Heart right ventricle (tissue), 16 donors: ENCODE results near the gene APMAP. TPM values are rescaled to one million over a fixed set of nuclear protein-coding genes. Genes with fewer than 3 reads are reported as not detected.

Experiments used
- ATAC-seq, 8 donors: fragments of 200-7000 bp; cut with Tn5 transposase; one replicate each; pipeline ENCODE4 v1.9.1; 2020; ENCODE audit warnings: mild to moderate bottlenecking in 8 of 8, moderate library complexity in 8 of 8, moderate number of reproducible peaks in 1 of 8
- DNase-seq, 2 donors: peaks; one replicate each; pipeline ENCODE4 v3.0.0-alpha.2; 2020
- H3K27ac ChIP-seq, 10 donors: fragments of 200-600 bp; sonication (generic) in 2 of 10; one replicate each; pipeline versions ENCODE4 v1.5.0 to v1.8.0; 2020 to 2022; ENCODE audit warnings: mild to moderate bottlenecking in 3 of 10
- H3K27me3 ChIP-seq, 7 donors: fragments of 200-600 bp; one replicate each; pipeline ENCODE4 v1.8.0; 2021 to 2022; ENCODE audit warnings: mild to moderate bottlenecking in 2 of 7
- H3K36me3 ChIP-seq, 9 donors: fragments of 200-600 bp; sonication (generic) in 1 of 9; one replicate each; pipeline versions ENCODE4 v1.5.0 to v1.8.0; 2020 to 2022; ENCODE audit warnings: mild to moderate bottlenecking in 2 of 9
- H3K4me1 ChIP-seq, 9 donors: fragments of 200-600 bp; sonication (generic) in 1 of 9; one replicate each; pipeline versions ENCODE4 v1.5.0 to v1.8.0; 2020 to 2022; ENCODE audit warnings: mild to moderate bottlenecking in 4 of 9
- H3K4me3 ChIP-seq, 10 donors: fragments of 200-600 bp; sonication (generic) in 2 of 10; one replicate each; pipeline versions ENCODE4 v1.5.0 to v1.8.0; 2020 to 2022; ENCODE audit warnings: mild to moderate bottlenecking in 7 of 10, moderate library complexity in 2 of 10
- H3K9me3 ChIP-seq, 11 donors: fragments of 200-600 bp in 10 of 11; sonication (generic) in 2 of 11; one replicate each; pipeline versions ENCODE4 v1.5.0 to v1.8.0; 2013 to 2022; ENCODE audit warnings: mild to moderate bottlenecking in 2 of 11, control low read depth in 1 of 11, moderate library complexity in 1 of 11
- WGBS, 2 donors: extraction: QIAGEN DNeasy Blood & Tissue Kit; methylation state at CpG; one replicate each; pipeline ENCODE4 v1.1.7; 2013; ENCODE audit warnings: inconsistent platforms in 1 of 2; 5-methylcytosine and 5-hydroxymethylcytosine counted together
- intact Hi-C, 10 donors: fragments of 100-400 bp; cut with DNase I; formaldehyde crosslinking; loops; one replicate each; pipeline versions ENCODE4 v1.11.1 to v1.14.2; 2022
- polyA plus RNA-seq, 2 donors: library from polyadenylated mRNA; stranded (reverse); fragments of 200-250 nt; gene quantifications; one replicate each; pipeline ENCODE4 v1.2.3, GENCODE V29; 2013
- total RNA-seq, 10 donors: library from RNA; stranded (reverse); fragmentation: NEBNext Ultra II Directional in 3 of 10; extraction: Animal tissue kit (Norgen Biotek cat#: 25700) in 3 of 10; gene quantifications; one replicate each; pipeline versions ENCODE4 v1.2.1 to v1.2.4, GENCODE V29; 2021 to 2023
- TF ChIP-seq, protein P1 (sequence below), 9 donors: fragments of 200-600 bp; sonication (generic) in 2 of 9; IDR thresholded peaks; one replicate each; pipeline versions ENCODE4 v1.5.0 to v1.8.0; 2021 to 2022; ENCODE audit warnings: antibody characterized with exemption in 9 of 9, mild to moderate bottlenecking in 5 of 9, moderate library complexity in 1 of 9
- donor health status: Arrhythmogenic right ventricular cardiomyopathy.
- donor health status: ischemic (EF 13 %, LVEDD 7.1; RV severe dilation, severe dysfunction).
- donor health status: healthy with polysubstance abuse.
- donor health status: DM: no; HTN: yes; CAD: no.
- donor health status: DM: no; HTN: no; CAD: no.
- donor health status: ischemic (EF 25% LVEDD 6.9; RV normal size, moderate dysfunction).
- donor health status: ischemic (EF 25% LVEDD 5.7; RV mildly dilated, moderate dysfunction).
- donor health status: healthy.
- donor health status: DM: yes; HTN: yes; CAD: no.
- donor health status: Ischemic cardiomyopathy.
- donor health status: ischemic (EF 35%, LVEDD 5.7; RV mildly dilated, moderate dysfunction).
- donor health status: nonischemic (EF 11% LVEDD 7.7; RV severe dilation, severe dysfunction).
- donor health status: DM: yes; HTN: yes; CAD: no.
- donor health status: PGD.
- donor health status: ischemic (EF 29% LVEDD 5.4; RV normal size, mild dysfunction).
- donor health status: nonischemic (EF 23%, LVEDD 6.1; RV moderate dilation, normal function).

Gene APMAP
- total and polyA plus RNA-seq, 12 donors = 15.3 to 48.5 (median 33.1) TPM

DNA sequence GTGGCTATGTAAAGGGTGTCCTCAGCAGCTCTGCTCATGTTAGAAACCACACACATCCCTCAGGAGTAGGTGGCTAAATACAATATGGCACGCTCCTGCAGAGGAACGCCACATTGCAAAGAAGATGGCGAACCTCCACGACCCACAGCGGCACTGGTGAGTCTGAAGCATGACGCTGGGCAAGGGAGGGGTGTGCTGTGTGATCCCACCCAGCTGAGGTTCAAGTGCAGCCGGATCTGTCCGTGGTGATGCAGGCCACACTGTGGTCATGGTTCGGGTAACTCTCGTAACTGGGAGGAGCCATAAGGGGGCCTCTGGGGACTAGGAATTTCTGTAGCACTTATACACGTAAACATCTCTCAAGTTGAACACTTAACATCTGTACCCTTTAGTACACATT is 23.4 kb upstream of the APMAP start:
- Histone ChIP-seq H3K36me3 (peaks cover 0 to 100% (median 64%) of the 10 kb centered on the region in 9 donors), H3K27ac (no peak overlapping the region), H3K9me3 (no peaks in the 10 kb centered on the region), H3K4me1 (peaks cover 0 to 21% (median 2%) of the 10 kb centered on the region in 9 donors), H3K4me3 (no peak overlapping the region), H3K27me3 (no peaks in the 10 kb centered on the region)
- no peak for ATAC-seq
- TF ChIP-seq, protein P1, sequence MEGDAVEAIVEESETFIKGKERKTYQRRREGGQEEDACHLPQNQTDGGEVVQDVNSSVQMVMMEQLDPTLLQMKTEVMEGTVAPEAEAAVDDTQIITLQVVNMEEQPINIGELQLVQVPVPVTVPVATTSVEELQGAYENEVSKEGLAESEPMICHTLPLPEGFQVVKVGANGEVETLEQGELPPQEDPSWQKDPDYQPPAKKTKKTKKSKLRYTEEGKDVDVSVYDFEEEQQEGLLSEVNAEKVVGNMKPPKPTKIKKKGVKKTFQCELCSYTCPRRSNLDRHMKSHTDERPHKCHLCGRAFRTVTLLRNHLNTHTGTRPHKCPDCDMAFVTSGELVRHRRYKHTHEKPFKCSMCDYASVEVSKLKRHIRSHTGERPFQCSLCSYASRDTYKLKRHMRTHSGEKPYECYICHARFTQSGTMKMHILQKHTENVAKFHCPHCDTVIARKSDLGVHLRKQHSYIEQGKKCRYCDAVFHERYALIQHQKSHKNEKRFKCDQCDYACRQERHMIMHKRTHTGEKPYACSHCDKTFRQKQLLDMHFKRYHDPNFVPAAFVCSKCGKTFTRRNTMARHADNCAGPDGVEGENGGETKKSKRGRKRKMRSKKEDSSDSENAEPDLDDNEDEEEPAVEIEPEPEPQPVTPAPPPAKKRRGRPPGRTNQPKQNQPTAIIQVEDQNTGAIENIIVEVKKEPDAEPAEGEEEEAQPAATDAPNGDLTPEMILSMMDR (IDR thresholded peaks at IDR 0.05) = no peak
- no peak for DNase-seq
- intact Hi-C loops = no loop called here
- 82 to 88% methylated on average over 11 of the region's 11 CpGs for WGBS, 2 donors

DNA sequence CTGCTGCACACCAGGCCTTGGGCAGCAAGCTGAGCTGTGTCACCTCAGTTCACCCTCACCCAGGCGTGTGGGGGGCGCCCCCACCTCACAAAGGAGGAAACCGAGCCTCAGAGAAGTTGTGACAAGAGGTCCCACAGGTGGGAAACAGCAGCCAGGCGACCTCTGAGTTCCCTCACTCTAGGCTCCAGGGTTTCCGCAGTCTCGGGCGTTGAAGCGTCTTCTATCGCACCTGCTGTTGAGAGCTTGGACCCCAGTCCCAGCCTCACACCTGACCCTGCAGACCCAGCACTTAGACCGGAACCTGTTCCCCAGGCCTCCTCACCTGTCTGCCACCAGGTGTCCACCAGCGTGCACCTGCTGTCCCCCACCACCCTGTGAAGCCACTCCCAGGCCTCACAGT is 22.3 kb upstream of the APMAP start:
- ATAC-seq (no peak), DNase-seq (no peak)
- 89 to 90% methylated on average over 11 of the region's 11 CpGs for WGBS, 2 donors
- Histone ChIP-seq H3K4me1 (peaks cover 0 to 19% (median 9%) of the 10 kb centered on the region in 9 donors), H3K36me3 (peaks cover 0 to 100% (median 60%) of the 10 kb centered on the region in 9 donors), H3K27me3 (no peaks in the 10 kb centered on the region), H3K9me3 (no peaks in the 10 kb centered on the region), H3K27ac (no peak overlapping the region), H3K4me3 (no peak overlapping the region)
- TF ChIP-seq, protein P1 (IDR thresholded peaks at IDR 0.05) = no peak
- intact Hi-C loops = no loop called here

DNA sequence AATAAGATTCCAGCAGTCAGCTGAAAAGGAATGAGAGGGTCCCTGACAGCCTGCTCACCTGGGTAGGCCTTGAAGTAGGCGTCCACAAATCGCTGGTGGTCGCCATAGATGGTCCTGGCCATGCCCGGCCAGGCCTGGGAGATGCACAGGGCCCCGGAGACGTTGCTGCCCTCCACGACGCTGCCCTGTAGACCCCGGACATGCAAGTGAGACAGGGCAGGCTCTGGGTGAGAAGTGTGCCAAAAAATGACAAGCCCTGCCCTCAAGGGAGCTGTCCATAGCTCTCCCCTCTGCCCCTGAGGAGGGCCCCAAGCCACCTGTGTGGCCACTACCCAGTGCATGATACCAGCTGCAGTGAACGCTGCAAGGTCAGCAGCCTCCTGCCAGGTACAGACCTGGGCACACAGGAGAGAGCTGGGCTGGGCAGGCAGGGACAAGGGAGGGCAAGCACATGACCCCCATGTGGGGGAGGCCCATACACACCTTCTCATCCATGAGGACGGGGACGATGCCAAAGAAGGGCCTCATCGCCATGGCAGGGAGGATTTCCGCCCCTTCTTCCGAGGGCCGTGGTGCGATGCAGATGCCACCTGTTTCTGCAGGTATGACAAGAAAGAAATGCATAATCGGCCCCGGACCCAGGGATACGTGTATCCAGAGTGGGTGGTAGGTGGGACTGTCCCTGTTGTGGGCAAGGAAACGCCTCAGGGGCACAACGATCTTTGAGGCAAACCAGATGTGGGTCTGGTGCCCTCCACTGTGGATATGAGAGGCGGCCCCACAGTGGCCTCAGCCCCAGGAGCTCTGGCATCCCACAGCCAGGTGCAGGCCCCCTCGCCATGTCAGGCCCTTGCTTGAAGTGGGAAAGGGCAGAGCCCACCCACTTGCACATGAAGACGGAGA is 21.2 kb upstream of the APMAP start:
- H3K27me3 ChIP-seq = no peaks in the 10 kb centered on the region
- intact Hi-C loops = no loop called here
- no peaks in the 10 kb centered on the region for H3K9me3 ChIP-seq
- ATAC-seq (no peak), DNase-seq (no peak)
- WGBS, 2 donors = 92 to 94% methylated on average over 25 of the region's 25 CpGs
- no peak overlapping the region for H3K4me3 ChIP-seq
- no peak overlapping the region for H3K27ac ChIP-seq
- H3K4me1 ChIP-seq = peaks cover 0 to 30% (median 9%) of the 10 kb centered on the region in 9 donors
- TF ChIP-seq, protein P1 (IDR thresholded peaks at IDR 0.05) = no peak
- H3K36me3 ChIP-seq = peaks cover 0 to 100% (median 64%) of the 10 kb centered on the region in 9 donors

- 92 to 93% methylated on average over 21 of the region's 21 CpGs for WGBS, 2 donors
- TF ChIP-seq, protein P1 (IDR thresholded peaks at IDR 0.05) = no peak
- H3K4me3 ChIP-seq = no peak overlapping the region
- ATAC-seq = no peak
- peaks cover 0 to 39% (median 10%) of the 10 kb centered on the region in 9 donors for H3K4me1 ChIP-seq
- no peaks in the 10 kb centered on the region for H3K9me3 ChIP-seq
- H3K27me3 ChIP-seq = no peaks in the 10 kb centered on the region
- H3K36me3 ChIP-seq = peaks cover 0 to 100% (median 69%) of the 10 kb centered on the region in 9 donors
- H3K27ac ChIP-seq = peak overlapping the region in 1 of 10 donors; percentile 43
- intact Hi-C loops = no loop called here
- DNase-seq = no peak
Observed at GRCh38 chr20:25012616-25013189, 20.2 kb upstream of the APMAP start.
